Epidermal melanocyte (primary cell): ENCODE results near the gene ANKRD33.

Experiments used
- DNase-seq: peaks from one replicate; pipeline ENCODE4 v3.0.0; 2011; ENCODE audit warnings: low spot score; ENCODE audit not compliant: insufficient read length

Gene ANKRD33

DNA sequence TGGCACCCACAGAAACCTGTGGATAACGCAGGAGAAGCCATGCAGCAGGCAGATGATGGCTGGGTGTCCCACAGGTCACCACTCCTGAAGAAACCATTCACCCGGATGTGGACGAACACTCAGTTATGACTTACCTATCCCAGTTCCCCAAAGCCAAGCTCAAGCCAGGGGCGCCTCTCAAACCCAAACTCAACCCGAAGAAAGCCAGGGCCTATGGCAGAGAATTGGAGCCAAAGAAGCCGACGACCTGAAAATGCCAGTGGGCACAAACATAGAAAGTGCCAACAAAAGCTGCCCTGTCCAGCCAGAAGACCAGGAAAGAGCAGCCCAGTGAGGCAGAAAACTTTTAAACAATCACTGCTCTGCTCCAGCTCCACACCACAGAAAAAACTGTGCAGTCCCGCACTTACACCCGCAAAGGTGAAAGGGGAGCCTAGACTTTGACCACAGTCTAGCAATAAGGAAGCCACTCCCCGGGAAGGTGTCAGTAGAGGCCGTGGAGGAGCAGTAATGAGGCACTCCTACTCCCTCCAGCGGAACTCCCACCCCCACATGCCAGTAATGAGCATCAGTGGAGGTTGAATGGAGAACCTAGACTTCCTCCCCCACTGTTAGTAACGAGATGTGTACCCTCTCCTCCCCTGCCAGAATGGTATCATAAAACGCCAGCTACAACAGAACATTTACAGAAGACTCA, 13.4 kb downstream of the ANKRD33 start:
- no peak for DNase-seq

DNA sequence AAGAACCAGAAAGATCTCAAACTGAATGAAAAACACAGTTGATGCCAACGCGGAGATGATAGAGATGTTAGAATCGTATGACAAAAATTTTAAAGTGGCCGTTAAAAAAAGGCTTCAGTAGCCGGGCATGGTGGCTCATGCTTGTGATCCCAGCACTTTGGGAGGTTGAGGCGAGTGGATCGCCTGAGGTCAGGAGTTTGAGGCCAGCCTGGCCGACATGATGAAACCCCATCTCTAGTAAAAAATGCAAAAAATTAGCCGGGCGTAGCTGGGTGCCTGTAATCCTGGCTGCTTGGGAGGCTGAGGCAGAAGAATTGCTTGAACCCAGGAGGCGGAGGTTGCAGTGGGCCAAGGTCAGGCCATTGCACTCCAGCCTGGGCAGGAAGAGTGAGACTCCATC, 14.0 kb downstream of the ANKRD33 start:
- no peak for DNase-seq

- DNase-seq = peak; percentile 43
These were observed 17.1 kb downstream of the ANKRD33 start for GRCh38 chr12:51904951-51905470.

- no peak for DNase-seq
These were observed 17.8 kb downstream of the ANKRD33 start for GRCh38 chr12:51905471-51906429.

- DNase-seq = no peak
These were observed 18.7 kb downstream of the ANKRD33 start for GRCh38 chr12:51906430-51907082.

DNA sequence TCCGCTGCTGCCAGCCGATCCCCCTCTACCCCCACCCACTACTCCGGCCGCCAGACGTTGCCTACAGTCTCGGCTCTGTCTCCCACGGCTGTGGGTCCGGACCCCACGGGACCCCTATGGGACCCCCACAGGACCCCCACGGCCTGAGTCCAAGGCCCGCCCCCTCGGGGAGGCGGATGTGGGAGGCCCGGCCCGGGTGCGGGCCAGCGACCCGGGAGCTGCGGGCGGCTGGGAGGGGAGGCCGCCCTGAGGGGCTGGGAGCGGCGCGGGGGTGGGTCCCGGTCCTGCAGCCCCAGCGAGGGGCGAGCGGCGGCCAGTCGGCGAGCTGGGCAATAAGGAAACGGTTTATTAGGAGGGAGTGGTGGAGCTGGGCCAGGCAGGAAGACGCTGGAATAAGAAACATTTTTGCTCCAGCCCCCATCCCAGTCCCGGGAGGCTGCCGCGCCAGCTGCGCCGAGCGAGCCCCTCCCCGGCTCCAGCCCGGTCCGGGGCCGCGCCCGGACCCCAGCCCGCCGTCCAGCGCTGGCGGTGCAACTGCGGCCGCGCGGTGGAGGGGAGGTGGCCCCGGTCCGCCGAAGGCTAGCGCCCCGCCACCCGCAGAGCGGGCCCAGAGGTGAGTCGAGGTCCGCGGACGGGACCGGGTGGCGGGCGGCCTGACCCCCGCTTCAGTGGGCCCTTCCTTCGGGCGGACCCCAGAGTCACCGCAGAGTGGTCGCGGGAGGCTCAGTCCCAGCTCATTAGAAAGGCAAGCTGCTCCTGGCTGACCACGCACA, 19.4 kb downstream of the ANKRD33 start, which contains the start of gene ACVRL1:
Gene ACVRL1 (plus strand): TSS at position 422 of the 773 bp plus-strand sequence. CDS start 4,971 bp downstream, outside the sequence.
- peak; percentile 57 for DNase-seq

GRCh38 chr12:51907856-51908425, 20.0 kb downstream of the ANKRD33 start:
- no peak for DNase-seq

GRCh38 chr12:51908876-51909592, 21.1 kb downstream of the ANKRD33 start:
- DNase-seq = no peak

- DNase-seq = no peak
These were observed 22.3 kb downstream of the ANKRD33 start for GRCh38 chr12:51910168-51910567.

GRCh38 chr12:51910691-51911090, 22.8 kb downstream of the ANKRD33 start:
- DNase-seq = no peak

GRCh38 chr12:51911307-51911706, 23.4 kb downstream of the ANKRD33 start:
- DNase-seq = no peak

DNA sequence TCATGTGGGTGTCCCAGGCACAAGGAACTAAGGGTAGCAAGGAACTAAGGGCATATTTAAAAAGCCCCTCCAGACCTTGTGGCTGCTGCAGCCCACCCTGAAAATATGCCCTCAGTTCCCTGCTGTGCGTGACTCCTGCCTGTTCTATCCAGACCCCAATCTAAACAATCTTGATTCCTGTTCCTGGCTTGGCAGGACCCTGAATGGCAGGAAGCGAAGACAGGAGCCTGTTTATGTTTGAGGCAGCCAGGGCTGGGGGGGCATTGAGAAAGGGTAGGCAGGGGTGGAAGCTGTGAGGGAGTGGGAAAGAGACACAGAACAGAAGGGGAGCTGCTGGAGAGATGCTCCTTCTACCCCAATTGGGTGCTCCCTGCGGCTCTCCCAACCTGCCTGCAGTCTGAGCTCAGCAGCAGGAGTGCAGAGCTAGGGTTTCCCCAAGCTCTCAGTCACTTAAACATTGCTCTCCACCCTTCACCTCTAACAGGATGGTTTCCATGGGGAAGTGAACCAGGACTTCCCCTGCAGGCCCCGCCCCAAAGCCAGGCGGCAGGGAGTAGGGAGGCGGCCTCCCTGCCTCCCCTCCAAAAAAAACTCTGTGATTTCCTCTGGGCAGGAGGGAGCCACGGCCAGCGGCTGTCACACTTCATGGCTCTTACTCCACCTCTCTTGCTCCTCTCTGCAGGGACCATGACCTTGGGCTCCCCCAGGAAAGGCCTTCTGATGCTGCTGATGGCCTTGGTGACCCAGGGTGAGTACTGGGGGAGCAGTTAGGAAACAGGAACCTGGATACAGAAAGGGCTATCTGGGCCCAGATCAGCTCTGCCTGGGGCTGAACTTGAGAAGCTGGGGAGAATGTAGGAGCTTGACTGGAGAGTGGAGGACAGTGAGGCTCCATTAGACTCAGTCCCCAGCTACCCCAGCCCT, 24.1 kb downstream of the ANKRD33 start:
- no peak for DNase-seq

GRCh38 chr12:51913071-51914033, 25.4 kb downstream of the ANKRD33 start:
- DNase-seq = no peak

DNA sequence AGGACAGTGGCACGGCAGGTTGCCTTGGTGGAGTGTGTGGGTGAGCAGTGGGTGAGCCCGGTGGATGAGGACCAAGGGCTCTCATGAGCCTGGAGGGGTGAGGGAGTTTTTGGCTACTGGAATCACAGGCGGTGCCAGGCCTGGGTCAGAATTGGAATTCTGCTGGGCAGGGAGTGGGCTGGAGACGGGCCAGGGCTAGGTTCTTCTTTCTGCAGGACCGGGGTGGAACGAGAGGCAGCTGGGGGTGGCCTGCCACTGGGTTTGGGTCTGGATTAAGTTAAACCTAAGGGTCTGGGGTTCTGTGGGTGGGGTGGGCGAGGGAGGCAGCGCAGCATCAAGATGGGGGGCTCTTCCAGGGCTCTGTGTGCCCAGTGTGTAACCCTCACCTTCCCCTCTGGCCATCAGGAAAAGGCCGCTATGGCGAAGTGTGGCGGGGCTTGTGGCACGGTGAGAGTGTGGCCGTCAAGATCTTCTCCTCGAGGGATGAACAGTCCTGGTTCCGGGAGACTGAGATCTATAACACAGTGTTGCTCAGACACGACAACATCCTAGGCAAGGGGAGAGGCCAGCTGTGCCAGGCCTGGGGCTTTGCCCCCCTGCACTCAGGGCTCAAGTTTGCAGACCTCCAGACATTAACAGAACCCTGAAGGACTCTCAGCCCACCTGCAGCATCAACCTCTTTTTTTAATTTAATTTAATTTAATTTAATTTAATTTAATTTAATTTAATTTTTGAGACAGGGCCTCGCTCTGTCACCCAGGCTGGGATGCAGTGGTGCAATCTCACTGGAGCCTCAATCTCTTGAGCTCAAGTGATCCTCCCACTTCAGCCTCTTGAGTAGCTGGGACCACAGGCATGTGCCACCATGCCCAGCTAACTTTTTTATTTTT, 26.4 kb downstream of the ANKRD33 start:
- DNase-seq = no peak

GRCh38 chr12:51915003-51915625, 27.2 kb downstream of the ANKRD33 start:
- DNase-seq = no peak

GRCh38 chr12:51915951-51916350, 28.0 kb downstream of the ANKRD33 start:
- DNase-seq = no peak
